ENCODE data around the gene TMEM255B. TPM values are rescaled to one million over a fixed set of nuclear protein-coding genes. Genes with fewer than 3 reads are reported as not detected.

The TMEM255B gene
- total RNA-seq, 1 donor from 2014 or later, result 7.4 TPM

Other genes starting within 250 kb of the TMEM255B start
- gene TFDP1, start 174.5 kb upstream of the TMEM255B start, total RNA-seq, result 105 and 111 TPM in 2 replicates
- not detected in 2 replicates for gene ATP4B, start 101.0 kb upstream of the TMEM255B start, total RNA-seq
- gene GRK1, start 92.0 kb upstream of the TMEM255B start, total RNA-seq, result 0.06 TPM in 1 of 2 replicates, not detected in the other
- gene GAS6, start 104.8 kb downstream of the TMEM255B start, total RNA-seq, result 127 and 142 TPM in 2 replicates
- gene C13orf46, start 214.8 kb downstream of the TMEM255B start, total RNA-seq, result not detected in 2 replicates